CD4-positive, alpha-beta T cell treated with Interleukin-17A for 1 hour (primary cell): ENCODE measurements around the gene RAP2B.
"Not testable (repeated sequence)": the region's sequence is repeated elsewhere in the genome, so short reads cannot be mapped to it uniquely, and the experiment has no call there.

Experiments
- DNase-seq: peaks from one replicate; pipeline ENCODE4 v3.0.0-alpha.2; 2020

RAP2B gene

GRCh38 chr3:153161138-153161713, 800 bp upstream of the RAP2B start:
- peak; percentile 96 for DNase-seq

GRCh38 chr3:153162513-153163392, 727 bp downstream of the RAP2B start:
- DNase-seq, result peak; percentile 36

- no peak for DNase-seq
These were observed 1.3 kb downstream of the RAP2B start for GRCh38 chr3:153163393-153163724.

- DNase-seq, result peak; percentile 23
These were observed 1.9 kb downstream of the RAP2B start for GRCh38 chr3:153163756-153164550.

GRCh38 chr3:153165261-153165681, 3.2 kb downstream of the RAP2B start:
- peak; percentile 76 for DNase-seq

GRCh38 chr3:153166206-153166605, 4.2 kb downstream of the RAP2B start:
- peak; percentile 69 for DNase-seq

DNA sequence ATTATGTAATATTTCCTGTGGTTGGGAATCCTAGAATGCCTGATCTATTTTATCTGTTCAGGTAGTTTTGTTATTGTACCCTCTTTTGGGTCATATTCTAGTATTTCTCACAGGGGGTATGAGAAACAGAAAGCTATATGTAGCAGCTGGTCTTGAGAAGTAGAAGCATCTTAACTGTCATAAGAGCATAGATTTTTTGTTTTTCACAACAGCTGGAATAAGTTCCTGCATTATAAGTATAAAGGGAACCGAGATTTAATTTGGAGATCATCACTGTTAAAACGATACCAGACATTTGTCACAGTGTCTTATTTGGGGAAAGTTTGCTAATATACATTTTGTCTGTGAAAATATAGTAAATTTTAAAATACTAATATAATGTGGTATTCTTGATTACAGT, 4.8 kb downstream of the RAP2B start:
- no peak for DNase-seq

DNA sequence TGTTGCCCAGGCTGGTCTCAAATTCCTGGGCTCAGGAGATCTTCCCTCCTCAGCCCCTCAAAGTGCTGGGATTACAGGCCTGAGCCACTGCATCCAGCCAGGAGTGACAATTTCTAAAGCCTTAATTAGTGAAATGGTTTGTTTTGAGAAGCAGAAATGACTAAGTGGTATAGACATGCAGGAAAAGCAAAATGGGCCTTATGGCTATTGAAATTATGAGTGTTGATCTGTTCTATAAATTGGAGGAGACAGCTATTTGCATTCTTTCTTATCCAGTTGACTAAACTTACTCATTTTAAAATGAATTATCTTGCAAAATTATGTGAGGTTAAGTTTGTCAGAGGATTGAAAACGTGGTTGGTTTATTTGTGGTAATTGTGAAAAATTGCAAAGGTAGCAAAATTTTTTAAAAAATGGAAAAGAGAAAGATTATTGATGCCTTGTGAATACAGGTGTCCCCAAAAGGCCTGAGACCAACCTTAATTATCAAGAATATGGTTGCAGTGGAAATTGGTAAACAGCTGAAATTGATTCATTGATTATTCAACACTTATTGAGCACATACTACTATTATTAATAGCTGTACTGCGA, 7.9 kb downstream of the RAP2B start:
- no peak for DNase-seq

DNA sequence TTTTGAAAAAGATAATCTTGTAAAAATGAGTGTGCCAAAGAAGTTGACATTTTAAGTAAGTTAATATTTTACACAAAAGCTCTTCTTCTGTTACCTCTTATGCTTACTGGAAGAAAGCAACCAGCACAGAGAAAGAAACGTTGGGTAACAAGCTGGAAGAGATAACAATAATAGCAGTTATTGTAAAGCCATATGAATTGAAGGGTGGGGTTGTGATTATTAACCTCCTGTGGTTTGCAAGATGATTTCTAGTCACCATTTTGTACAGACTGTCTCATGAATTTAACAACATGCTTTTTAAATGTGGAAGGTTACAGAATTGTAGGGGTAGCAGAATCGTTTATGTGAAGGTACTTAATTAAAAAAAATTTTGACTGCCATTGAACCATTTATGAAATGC, 9.2 kb downstream of the RAP2B start:
- no peak for DNase-seq

GRCh38 chr3:153171918-153172317, 9.9 kb downstream of the RAP2B start:
- no peak for DNase-seq

GRCh38 chr3:153172796-153173757, 11.1 kb downstream of the RAP2B start:
- no peak for DNase-seq

DNA sequence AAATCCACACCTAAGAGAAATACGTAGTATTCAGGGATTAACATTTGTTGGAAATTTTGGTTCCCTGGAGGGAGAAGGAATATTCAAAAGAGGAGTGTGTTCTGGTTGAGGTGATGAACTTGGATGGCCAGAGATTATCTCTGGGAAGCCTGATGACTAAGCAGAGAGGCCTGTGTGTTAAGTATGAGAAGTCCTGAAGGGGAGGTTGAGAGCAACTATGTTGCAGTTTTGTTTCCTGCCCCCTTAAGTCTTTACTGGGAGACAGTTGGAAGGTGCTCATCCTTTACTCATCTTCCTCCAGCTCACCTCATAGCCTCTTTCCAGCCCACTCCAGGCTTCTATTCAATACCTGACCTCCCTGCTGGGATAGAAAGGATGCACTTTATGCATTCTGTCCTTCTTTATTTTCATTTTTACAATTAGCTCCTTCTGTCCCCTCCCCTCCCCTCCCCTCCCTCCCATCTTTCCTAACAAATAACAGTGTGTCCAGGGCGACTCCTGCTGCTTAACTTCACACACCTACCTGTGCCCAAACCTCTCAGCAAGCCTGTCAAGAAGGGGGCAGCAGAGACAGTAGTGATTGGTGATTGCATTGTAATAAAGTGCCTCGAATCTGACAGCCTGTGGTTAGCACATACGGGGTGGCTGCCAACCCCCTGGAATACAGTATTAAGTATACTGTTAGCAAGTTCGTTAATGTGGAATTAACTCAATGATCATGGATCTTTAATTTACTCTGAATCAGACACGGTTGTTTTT, 11.9 kb downstream of the RAP2B start:
- DNase-seq, result peak; percentile 38

DNA sequence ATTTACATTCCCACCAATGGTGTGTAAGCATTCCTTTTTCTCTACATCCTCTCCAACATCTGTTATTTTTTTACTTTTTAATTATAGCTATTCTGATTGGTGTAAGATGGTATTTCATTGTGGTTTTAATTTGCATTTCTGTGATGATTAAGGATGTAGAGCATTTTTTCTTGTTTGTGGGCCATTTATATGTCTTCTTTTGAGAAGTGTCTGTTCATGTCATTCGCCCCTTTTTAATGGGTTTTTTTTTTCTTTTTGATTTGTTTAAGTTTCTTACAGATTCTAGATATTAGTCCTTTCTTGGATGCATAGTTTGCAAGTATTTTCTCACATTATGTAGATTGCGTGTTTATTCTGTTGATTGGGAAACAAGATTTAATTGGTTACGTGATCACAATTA, 14.2 kb downstream of the RAP2B start:
- no peak for DNase-seq

DNA sequence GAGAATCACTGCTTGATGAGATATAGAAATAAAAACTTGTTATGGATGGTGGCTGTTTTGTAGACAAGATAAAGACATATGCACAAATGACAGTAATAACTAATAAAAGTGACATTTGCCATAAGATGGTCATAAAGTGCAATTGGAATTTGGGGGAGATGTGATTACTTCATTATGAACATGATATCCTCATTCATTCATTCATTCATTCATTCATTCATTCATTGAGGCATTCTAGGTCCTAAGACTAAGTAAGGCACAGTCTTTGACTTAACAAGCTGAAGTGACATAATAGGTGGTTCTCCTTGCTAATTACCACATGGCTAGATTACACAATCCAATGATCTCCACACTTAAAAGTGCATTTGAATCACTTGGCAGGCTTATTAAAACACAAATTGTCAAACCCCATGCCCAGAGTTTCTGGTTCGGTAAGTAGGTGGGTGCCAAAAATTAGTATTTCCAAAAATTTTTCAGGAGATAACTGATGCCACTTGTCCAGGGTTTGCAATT, 18.9 kb downstream of the RAP2B start:
- no peak for DNase-seq

DNA sequence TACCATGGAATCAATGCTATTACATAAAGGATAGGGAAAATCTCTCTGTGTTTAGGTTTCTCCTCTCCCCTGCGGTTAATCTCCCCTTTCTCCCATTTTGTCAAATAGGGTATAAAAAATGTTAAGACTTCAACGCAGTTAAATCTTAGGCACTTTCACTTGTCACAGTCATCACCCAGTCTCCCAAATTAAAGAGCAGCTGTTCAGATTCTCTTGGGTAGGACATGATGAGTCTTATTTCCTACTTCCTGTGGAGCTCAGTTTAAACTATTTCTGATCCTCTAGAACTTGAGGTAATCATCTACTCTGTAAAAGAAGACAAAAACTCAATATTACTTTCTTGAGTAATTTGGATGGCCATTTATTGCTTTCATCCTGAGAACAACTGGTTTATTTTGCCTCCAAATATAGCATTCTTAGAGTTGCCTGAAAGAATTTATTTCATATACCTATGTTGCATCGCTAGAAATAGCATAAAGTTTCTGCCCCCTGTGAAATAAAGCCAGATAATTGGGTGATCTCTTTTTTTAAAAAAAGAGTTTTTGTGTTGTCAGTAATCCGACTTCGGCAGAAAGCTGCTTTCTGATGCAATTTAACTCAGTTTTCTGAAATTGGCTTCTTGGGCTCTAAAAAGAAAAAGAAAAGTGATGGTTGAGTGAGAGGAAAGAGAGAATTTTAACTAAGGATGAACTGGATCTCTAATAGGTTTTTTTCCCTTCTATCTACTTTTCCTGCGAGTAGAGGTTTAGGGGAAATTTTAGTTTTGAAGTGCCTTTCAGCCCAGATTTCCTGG, 20.7 kb downstream of the RAP2B start:
- DNase-seq, result no peak

DNA sequence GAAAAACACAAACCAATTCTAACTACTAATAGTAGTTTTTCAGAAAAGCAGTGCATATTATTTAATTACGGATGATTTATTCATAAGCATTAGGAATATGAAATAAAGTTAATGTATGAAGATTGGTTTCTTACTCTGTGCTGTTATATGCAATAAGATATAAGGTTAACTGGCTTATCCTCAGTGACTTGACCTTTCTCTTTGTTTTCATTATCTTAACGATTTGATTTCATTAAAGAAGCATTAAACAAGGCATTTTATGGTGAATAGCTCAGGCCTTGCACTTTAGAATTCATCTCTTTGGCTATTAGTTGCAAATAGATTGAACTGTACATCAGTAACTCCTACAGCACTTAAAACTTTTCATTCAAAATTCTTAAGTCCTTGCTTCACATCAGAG, 28.9 kb downstream of the RAP2B start:
- no peak for DNase-seq

DNA sequence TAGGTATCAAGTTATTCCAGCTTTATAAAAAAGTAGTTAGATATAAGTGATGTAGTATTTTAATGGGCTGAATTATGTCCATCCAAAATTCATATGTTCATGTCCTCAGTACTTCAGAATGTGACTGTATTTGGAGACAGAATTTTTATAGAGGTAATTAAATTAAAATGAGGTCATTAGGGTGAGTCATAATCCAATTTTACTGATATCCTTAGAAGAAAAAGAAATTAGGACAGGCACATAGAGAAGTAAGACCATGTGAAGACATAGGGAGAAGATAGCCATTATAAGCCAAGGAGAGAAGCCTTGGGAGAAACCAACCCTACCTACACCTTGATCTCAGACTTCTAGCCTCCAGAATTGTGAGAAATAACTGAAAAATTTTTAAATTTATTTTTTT, 30.3 kb downstream of the RAP2B start:
- no peak for DNase-seq

DNA sequence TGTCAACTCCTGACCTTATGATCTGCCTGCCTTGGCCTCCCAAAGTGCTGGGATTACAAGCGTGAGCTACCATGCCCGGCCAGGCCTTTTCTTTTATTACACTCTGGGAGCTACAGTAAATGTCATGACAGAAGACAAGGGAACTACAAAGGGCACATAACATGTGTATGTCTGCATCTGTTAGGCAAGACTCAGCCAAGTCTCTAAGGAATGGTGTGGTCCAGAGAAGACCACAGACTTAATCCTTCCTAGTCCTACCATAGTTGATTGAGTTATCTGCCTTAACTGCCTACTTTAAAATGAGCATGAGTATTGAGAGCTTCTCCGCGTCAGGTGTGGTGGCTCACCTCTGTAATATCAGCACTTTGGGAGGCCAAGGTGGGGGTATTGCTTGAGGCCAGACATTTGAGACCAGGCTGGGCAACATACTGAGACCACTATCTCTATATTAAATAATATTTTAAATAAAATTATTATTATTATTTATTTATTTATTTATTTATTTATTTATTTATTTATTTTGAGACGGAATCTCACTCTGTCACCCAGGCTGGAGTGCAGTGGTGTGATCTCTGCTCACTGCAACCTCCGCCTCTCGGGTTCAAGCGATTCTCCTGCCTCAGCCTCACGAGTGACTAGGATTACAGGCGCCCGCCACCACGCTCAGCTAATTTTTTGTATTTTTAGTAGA, 31.9 kb downstream of the RAP2B start:
- not testable (repeated sequence) for DNase-seq

GRCh38 chr3:153195349-153195879, 33.4 kb downstream of the RAP2B start:
- no peak for DNase-seq
